ENCODE measurements around the gene PDE4B.

The PDE4B gene

GRCh38 chr1:66325594-66326380 lies 533.1 kb downstream of the PDE4B start:
- no peak for DNase-seq
- Mint-ChIP-seq H3K27ac (no peak overlapping the region), H3K27me3 (no peaks in the 10 kb centered on the region), H3K4me3 (no peak overlapping the region), H3K9me3 (peaks cover 0 to 9% of the 10 kb centered on the region in 2 donors), H3K4me1 (peaks cover 68% of the 10 kb centered on the region)
- ATAC-seq, result no peak

DNA sequence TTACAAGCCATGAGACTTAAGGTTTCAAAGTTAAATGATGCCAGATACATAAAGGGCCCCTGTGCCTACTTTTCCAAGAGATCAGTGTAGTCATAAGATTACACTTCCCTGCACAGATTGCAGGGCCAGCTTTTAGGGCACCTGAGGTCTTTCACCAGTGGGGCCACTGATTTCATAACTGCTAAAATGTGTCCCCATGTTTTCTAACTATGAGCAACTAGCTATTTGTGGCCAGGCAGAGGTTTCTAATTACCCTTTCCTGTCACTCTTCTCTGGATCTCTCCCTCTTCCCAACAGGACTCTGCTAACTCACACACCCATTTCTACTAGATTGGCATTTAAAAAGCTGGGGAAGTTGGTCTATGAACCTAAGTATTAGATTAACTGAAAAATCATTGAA lies 534.2 kb downstream of the PDE4B start:
- no peaks in the 10 kb centered on the region for H3K27me3 Mint-ChIP-seq
- ATAC-seq, result no peak
- H3K4me1 Mint-ChIP-seq, result peaks cover 70% of the 10 kb centered on the region
- DNase-seq, result no peak
- H3K4me3 Mint-ChIP-seq, result peak overlapping the region in 1 of 2 donors; percentile 60
- peaks cover 0 to 4% of the 10 kb centered on the region in 2 donors for H3K9me3 Mint-ChIP-seq
- H3K27ac Mint-ChIP-seq, result no peak overlapping the region

GRCh38 chr1:66327588-66327987 lies 534.9 kb downstream of the PDE4B start:
- H3K4me1 Mint-ChIP-seq, result peaks cover 70% of the 10 kb centered on the region
- no peaks in the 10 kb centered on the region for H3K27me3 Mint-ChIP-seq
- peaks cover 0 to 4% of the 10 kb centered on the region in 2 donors for H3K9me3 Mint-ChIP-seq
- no peak for ATAC-seq
- DNase-seq, result no peak
- H3K4me3 Mint-ChIP-seq, result no peak overlapping the region
- no peak overlapping the region for H3K27ac Mint-ChIP-seq

DNA sequence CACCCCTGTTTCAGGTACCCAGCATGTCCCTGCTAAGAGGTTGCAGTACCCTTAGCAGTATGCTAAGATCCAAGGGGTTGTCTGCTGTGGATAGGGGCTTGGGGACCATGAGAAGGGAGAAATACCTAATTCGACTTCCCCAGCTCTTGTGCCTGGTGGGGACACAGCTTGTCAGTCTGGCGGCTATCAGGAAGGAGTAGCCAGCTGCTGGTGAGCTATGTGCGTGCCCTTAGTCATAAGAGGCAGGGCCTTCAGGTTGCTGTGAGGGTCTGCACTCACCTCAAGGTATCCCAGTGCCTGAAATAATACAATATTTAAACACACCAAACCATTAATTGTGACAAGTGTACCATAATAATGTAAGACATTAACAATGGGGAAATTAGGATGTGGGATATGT lies 536.2 kb downstream of the PDE4B start:
- DNase-seq, result no peak
- Mint-ChIP-seq H3K27ac (no peak overlapping the region), H3K4me1 (peaks cover 66% of the 10 kb centered on the region), H3K9me3 (no peaks in the 10 kb centered on the region), H3K27me3 (no peaks in the 10 kb centered on the region), H3K4me3 (no peak overlapping the region)
- ATAC-seq, result no peak

DNA sequence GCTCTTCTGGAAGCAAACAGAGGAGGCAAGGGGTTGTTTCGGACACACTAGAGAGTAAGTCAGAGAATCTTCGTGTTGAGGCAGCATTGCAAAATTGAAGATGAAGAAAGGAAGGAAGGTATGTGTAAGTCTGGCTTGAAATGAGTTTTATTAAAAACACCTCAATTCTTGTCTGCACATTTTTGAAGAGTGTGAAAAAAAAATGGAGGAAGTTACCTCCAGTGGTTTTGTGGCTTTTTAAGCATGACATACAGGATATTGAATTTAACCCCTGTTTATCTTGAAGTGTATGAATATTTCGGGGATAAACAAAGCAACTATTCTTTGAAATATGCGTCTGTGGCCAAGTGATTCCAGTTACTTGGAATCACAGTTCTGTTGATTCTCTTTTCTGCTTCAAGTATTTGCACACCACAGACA lies 538.0 kb downstream of the PDE4B start:
- peak overlapping the region; percentile 74 to 85 for H3K4me3 Mint-ChIP-seq
- peaks cover 48% of the 10 kb centered on the region for H3K4me1 Mint-ChIP-seq
- peak overlapping the region in 1 of 2 donors; percentile 80 for H3K27ac Mint-ChIP-seq
- DNase-seq (no peak), ATAC-seq (peak; percentile 53)
- no peaks in the 10 kb centered on the region for H3K9me3 Mint-ChIP-seq
- H3K27me3 Mint-ChIP-seq, result no peaks in the 10 kb centered on the region

- peak; percentile 38 to 61 for DNase-seq
Measured at GRCh38 chr1:66331658-66332547, 539.2 kb downstream of the PDE4B start.

GRCh38 chr1:66332548-66332901 lies 539.8 kb downstream of the PDE4B start:
- Mint-ChIP-seq H3K4me3 (peak overlapping the region; percentile 85 to 97), H3K9me3 (no peaks in the 10 kb centered on the region), H3K4me1 (peaks cover 49% of the 10 kb centered on the region), H3K27ac (peak overlapping the region; percentile 95 to 98), H3K27me3 (no peaks in the 10 kb centered on the region)
- DNase-seq (no peak), ATAC-seq (no peak)

More at GRCh38 chr1:66331658-66332547, 539.2 kb downstream of the PDE4B start:
- H3K9me3 Mint-ChIP-seq, result no peaks in the 10 kb centered on the region
- peak; percentile 41 for ATAC-seq
- peak overlapping the region; percentile 95 to 98 for H3K27ac Mint-ChIP-seq
- H3K27me3 Mint-ChIP-seq, result no peaks in the 10 kb centered on the region
- peak overlapping the region; percentile 85 to 97 for H3K4me3 Mint-ChIP-seq
- peaks cover 49% of the 10 kb centered on the region for H3K4me1 Mint-ChIP-seq

GRCh38 chr1:66333466-66334199 lies 540.9 kb downstream of the PDE4B start:
- ATAC-seq (no peak), DNase-seq (no peak)
- no peaks in the 10 kb centered on the region for H3K9me3 Mint-ChIP-seq
- H3K4me3 Mint-ChIP-seq, result peak overlapping the region; percentile 85 to 97
- peak overlapping the region; percentile 94 to 95 for H3K27ac Mint-ChIP-seq
- H3K4me1 Mint-ChIP-seq, result peaks cover 51% of the 10 kb centered on the region
- no peaks in the 10 kb centered on the region for H3K27me3 Mint-ChIP-seq

- Mint-ChIP-seq H3K4me3 (peak overlapping the region; percentile 85 to 97), H3K4me1 (peaks cover 47% of the 10 kb centered on the region), H3K9me3 (no peaks in the 10 kb centered on the region), H3K27ac (peak overlapping the region; percentile 94 to 95), H3K27me3 (no peaks in the 10 kb centered on the region)
- DNase-seq, result no peak
- no peak for ATAC-seq
Measured at GRCh38 chr1:66334318-66334717, 541.6 kb downstream of the PDE4B start.

DNA sequence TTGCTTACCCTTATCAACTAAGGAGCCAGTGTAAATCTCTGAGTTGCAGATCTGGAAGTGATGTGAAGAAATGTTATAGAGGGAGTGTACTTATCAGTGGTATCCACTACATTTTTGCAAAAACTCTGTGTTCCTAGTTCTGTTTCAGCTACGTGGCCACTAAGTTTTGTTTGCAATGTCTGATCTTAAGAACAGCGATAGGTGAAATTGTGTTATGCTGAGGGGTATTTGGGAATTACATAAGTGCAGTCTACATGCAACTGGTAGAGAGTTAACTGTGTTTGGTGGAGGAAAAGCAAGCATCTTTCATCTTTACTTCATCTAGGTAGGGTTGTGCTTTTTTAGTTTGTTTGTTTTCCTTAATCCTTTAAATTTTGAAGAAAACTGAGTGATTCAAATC lies 542.4 kb downstream of the PDE4B start:
- Mint-ChIP-seq H3K9me3 (no peaks in the 10 kb centered on the region), H3K27me3 (no peaks in the 10 kb centered on the region), H3K4me3 (peak overlapping the region; percentile 85 to 97), H3K4me1 (peaks cover 47% of the 10 kb centered on the region), H3K27ac (peak overlapping the region; percentile 95 to 99)
- ATAC-seq, result no peak
- DNase-seq, result no peak

GRCh38 chr1:66335859-66336640 lies 543.4 kb downstream of the PDE4B start:
- peak overlapping the region; percentile 95 to 99 for H3K27ac Mint-ChIP-seq
- ATAC-seq, result peak; percentile 89
- DNase-seq, result peak; percentile 62 to 88
- H3K4me3 Mint-ChIP-seq, result peak overlapping the region; percentile 85 to 97
- H3K9me3 Mint-ChIP-seq, result no peaks in the 10 kb centered on the region
- H3K27me3 Mint-ChIP-seq, result no peaks in the 10 kb centered on the region
- H3K4me1 Mint-ChIP-seq, result peaks cover 41% of the 10 kb centered on the region

GRCh38 chr1:66336641-66336990 lies 543.9 kb downstream of the PDE4B start:
- no peaks in the 10 kb centered on the region for H3K27me3 Mint-ChIP-seq
- H3K9me3 Mint-ChIP-seq, result no peaks in the 10 kb centered on the region
- peaks cover 47% of the 10 kb centered on the region for H3K4me1 Mint-ChIP-seq
- peak overlapping the region; percentile 95 to 99 for H3K27ac Mint-ChIP-seq
- peak overlapping the region; percentile 85 to 97 for H3K4me3 Mint-ChIP-seq
- ATAC-seq (no peak), DNase-seq (no peak)

DNA sequence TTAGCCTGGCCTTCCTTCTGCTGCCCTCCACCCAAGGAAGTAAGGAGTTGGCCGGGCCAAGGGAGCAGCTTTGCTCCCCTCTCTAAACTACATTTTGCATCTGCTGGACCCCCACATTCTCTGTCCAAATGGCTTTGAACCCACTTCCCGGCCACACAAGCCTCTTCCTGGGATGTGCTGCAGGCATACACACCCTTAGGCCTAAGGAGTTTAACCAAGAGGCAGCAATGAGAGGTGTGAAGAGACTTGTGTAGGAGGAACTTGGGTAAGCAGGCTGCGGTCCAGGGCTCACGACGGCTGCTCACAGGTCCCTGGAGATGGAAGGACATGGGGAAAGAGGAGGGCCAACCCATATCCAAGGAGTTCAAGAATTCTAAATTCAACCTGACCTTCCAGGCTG lies 544.6 kb downstream of the PDE4B start:
- peaks cover 49% of the 10 kb centered on the region for H3K4me1 Mint-ChIP-seq
- peak overlapping the region; percentile 85 to 97 for H3K4me3 Mint-ChIP-seq

GRCh38 chr1:66339944-66340343 lies 547.2 kb downstream of the PDE4B start:
- Mint-ChIP-seq H3K4me1 (peaks cover 71% of the 10 kb centered on the region), H3K27me3 (no peaks in the 10 kb centered on the region), H3K4me3 (peak overlapping the region; percentile 75 to 87), H3K9me3 (no peaks in the 10 kb centered on the region), H3K27ac (peak overlapping the region; percentile 6 to 63)
- DNase-seq (no peak), ATAC-seq (no peak)

More for the DNA sequence above, 544.6 kb downstream of the PDE4B start:
- H3K27ac Mint-ChIP-seq, result peak overlapping the region; percentile 31 to 95
- no peaks in the 10 kb centered on the region for H3K27me3 Mint-ChIP-seq
- H3K9me3 Mint-ChIP-seq, result no peaks in the 10 kb centered on the region
- DNase-seq (no peak), ATAC-seq (no peak)

Data from stimulated activated naive CD8-positive, alpha-beta T cell treated with anti-CD3 and anti-CD28 coated beads, Interleukin-15, amount 100 ng/mL, for 72 hours (primary cell).